ENCODE measurements around the gene HERC4.
"Not testable (repeated sequence)": the region's sequence is repeated elsewhere in the genome, so short reads cannot be mapped to it uniquely, and the experiment has no call there.

The HERC4 gene

DNA sequence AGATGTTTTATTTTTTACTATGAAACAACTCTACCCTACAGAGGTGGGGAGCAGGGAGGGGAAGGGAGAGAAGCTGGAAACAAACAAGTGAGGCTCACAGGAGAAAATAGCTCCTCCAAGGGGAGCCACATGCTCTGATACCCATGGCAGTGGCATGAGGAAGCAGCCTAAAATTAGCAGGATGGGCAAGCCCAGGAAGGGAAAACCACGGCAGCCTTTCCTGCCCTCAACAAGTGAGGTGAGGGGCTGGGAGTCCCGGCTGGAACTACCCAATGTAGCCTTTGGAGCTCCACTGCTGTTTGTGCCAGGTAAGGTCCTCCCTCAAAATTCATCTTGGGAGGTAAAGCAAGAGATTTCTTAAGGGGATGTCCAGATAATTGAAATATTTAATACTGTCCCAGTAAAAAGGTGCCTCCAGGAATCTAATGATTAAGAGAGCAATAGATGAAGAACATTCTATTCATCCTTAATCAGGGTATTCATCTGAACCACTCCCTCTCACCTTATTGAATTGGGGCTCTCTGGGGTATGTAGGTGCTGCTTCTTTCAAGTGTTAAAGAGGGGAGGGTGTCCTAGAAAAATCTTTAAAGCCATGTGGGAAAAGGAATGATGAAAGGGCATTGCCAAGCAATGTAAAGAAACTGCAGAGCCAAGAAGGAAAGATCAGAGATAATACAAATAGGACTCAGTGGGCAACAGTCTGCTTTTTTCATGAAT, 12.8 kb upstream of the HERC4 start:
- DNase-seq: no peak

GRCh38 chr10:68086910-68087684, 12.0 kb upstream of the HERC4 start:
- DNase-seq: no peak

DNA sequence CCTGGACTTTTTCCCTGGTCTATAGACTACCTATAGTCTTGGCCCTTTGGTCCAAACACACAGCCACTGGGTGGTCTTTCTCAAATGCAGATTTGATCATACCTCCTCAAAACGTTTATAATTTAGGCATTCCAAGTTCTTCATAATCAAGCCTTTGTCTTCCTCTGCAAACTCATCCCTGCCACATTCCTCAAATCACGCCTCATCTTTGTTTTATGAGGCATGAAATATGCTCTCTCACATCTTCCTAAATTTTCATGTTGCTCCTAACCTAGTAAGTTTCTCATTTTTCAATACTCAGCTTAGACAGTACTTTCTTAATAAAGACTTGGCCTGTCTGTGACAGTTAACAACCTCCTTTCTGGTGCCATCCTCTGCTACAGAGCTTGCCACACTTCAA, 10.9 kb upstream of the HERC4 start:
- no peak for DNase-seq

DNA sequence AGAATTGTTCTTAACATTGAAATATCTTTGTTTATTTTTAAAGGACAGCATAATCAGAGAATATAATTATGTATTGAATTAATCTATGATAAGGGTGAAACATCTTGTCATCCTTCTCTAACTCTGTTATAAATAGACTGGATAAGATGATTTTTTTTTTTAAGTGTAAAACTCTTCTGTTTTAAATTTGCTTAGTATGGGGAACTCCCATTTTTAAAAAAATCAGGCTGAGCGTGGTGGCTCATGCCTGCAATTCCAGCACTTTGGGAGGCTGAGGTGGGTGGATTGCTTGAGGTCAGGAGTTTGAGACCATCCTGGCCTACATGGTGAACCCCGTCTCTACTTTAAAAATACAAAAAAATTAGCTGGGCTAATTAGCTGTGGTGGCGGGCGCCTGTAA, 9.4 kb upstream of the HERC4 start:
- no peak for DNase-seq

DNA sequence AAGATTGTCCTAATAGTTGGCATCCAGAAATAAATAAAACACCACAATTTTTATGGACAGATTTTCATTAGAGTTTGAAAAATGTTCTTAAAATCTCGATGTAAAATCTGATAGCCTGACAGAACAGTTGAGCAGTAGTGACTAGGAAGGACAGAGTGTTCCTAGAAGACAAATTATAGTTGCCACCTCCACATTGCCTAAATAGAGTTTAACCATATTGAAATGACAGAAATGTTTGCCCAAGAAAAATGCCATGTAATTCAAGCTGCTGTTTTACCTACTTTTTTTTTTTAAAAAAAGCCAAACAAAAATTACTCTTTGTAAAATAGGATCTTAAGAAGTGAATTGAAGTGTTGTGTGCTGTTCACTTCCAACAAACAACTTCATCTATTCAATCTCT, 8.9 kb upstream of the HERC4 start:
- no peak for DNase-seq

GRCh38 chr10:68082872-68083271, 7.8 kb upstream of the HERC4 start:
- no peak for DNase-seq

DNA sequence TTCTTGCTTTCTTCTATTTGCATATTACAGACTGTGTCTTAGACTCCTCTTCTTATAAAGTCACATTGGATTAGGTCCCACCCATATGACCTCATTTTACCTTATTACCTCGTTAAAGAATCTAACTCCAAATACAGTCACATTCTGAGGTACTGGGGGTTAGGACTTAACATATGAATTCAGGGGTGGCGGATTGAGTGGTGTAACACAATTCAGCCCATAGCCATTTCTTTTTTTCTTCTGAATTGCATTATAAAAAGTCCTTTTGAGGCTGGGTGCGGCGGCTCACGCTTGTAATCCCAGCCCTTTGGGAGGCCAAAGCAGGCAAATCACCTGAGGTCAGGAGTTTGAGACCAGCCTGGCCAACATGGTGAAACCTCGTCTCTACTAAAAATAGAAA, 6.8 kb upstream of the HERC4 start:
- no peak for DNase-seq

- no peak for DNase-seq
Measured at GRCh38 chr10:68080853-68081431, 5.9 kb upstream of the HERC4 start.

DNA sequence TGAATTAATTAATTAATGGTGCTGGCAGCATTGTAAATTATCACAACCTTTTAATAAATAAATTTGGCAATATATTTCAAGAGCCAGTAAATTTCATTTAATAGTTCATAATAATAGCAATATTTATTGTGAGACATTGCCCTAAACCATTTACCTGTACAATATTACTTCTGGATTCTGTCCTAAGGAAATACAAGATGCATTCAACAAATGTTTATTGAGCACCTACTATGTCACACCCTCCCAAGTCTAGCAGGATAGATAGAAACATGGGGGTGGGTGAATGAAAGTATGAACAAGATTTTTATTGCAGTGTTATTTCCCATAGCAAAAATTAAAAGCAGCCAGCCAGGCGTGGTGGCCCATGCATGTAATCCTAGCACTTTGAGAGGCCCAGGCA, 4.4 kb upstream of the HERC4 start:
- no peak for DNase-seq

DNA sequence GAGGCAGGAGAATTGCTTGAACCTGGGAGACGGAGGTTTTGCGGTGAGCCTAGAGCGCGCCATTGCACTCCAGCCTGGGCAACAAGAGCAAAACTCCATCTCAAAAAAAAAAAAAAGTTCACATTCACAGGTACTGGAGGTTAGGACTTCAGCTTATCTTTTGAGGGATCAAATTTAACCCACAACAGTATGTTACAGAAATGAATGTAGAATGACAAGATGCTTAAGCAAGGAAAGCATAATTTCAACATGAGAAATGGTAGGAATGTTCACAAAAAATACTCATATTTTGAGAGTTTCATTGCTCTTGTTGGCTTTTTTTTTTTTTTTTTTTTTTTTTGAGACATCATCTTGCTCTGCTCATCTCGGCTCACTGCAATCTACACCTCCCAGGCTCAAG, 1.9 kb upstream of the HERC4 start:
- DNase-seq: no peak

GRCh38 chr10:68076081-68076480, 998 bp upstream of the HERC4 start:
- not testable (repeated sequence) for DNase-seq

- no peak for DNase-seq
Measured at GRCh38 chr10:68075550-68076004, 494 bp upstream of the HERC4 start.

- DNase-seq: no peak
Measured at GRCh38 chr10:68074031-68074774, 880 bp downstream of the HERC4 start.

- DNase-seq: no peak
Measured at GRCh38 chr10:68073631-68074030, 1.5 kb downstream of the HERC4 start.

GRCh38 chr10:68067508-68067907, 7.6 kb downstream of the HERC4 start:
- no peak for DNase-seq

DNA sequence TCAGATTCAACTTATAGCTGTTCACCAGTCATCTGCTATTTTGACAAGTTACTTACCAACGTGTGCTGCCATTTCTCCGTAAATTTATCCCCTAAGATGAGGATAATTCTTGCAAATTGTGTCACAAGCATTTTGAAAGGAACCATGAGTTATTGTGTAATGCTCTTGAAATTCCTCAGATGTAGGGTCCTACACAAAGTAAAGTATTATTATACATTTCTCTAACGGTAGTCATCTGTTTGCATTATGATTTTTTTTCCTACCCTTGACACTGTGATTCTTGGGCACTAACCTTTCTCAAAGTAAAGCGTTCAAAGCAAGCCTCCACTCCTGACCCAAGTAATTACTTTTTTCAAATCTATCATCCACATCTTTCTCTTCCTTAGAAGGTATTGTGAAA, 8.1 kb downstream of the HERC4 start:
- DNase-seq: no peak

- DNase-seq: no peak
Measured at GRCh38 chr10:68053553-68053952, 21.5 kb downstream of the HERC4 start.

GRCh38 chr10:68052463-68052862, 22.6 kb downstream of the HERC4 start:
- DNase-seq: no peak

DNA sequence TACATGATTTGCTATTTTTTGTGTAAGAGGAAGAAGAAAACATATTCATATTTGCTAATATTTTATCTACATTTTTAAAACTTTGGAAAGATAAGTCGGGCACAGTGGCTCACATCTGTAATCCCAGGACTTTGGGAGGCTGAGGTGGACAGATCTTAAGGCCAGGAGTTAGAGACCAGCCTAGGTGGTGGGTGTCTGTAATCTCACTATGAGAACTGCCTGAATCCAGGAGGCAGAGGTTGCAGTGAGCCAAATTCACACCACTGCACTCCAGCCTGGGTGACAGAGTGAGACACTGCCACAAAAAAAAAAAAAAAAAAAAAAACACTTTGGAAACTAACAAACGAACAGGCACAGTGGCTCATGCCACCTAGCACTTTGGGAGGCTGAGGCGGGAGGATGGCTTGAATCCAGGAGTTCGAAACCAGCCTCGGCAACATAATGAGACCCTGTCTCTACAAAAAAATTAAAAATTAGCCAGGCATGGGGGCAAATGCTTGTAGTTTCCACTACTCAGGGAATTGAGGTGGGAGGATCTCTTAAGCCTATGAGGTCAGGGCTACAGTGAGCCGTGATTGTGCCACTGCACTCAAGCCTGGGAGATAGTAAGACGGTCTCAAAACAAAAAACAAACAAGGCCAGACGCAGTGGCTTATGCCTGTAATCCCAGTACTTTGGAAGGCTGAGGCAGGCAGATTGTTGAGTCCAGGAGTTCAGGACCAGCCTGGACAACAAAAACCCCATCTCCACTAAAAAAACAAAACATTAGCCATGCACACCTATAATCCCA, 25.6 kb downstream of the HERC4 start:
- no peak for DNase-seq

GRCh38 chr10:68047554-68048327, 27.3 kb downstream of the HERC4 start:
- no peak for DNase-seq

DNA sequence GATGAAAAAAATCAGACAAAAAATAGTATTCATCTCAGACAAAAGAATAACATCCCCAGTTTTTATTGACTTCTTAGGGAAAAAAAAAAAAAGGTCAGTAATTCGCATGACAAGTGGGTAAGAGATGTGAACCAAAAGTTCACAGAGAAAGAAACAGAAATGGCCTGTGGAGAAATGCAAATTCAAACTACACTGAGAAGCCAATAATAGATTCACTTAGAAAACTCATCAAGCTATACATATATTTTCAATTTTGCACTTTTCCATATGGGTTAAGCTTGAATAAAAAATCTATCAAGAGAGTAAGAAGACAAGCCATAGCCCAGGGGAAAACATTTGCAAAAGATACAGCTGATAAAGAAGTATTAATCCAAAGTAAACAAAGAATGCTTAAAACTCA, 28.0 kb downstream of the HERC4 start:
- no peak for DNase-seq

GRCh38 chr10:68046642-68047041, 28.4 kb downstream of the HERC4 start:
- DNase-seq: no peak
